Naive thymus-derived CD4-positive, alpha-beta T cell (primary cell): ENCODE results near the gene UBE2QL1. TPM values are rescaled to one million over a fixed set of nuclear protein-coding genes. Genes with fewer than 3 reads are reported as not detected.

ENCODE experiments used
- ATAC-seq: fragments of 150-1000 bp; cut with Tn5 transposase; 2 replicates; pipeline ENCODE4 v1.10.0; 2021; ENCODE audit warnings: mild to moderate bottlenecking, moderate library complexity
- CTCF ChIA-PET: fragments of 350-600 bp; sonication (Branson Sonifier 250); formaldehyde crosslinking; loops from one replicate; lab custom pipeline; 2021; ENCODE audit warnings: antibody characterized with exemption; lab: Charles Lee
- POLR2A ChIA-PET: fragments of 350-600 bp; sonication (Branson Sonifier 250); formaldehyde crosslinking; loops from one replicate; lab custom pipeline; 2021; ENCODE audit warnings: antibody characterized with exemption, inconsistent platforms; lab: Charles Lee
- DNase-seq, 9 donors: peaks; one replicate each; pipeline versions ENCODE4 v3.0.0 to v3.0.0-alpha.2; 2020 to 2022; ENCODE audit warnings: mixed read lengths in 1 of 9
- H3K27ac ChIP-seq: one replicate; pipeline ENCODE4 v1.7.0; 2013; ENCODE audit warnings: mild to moderate bottlenecking, low read depth, low read length, moderate library complexity
- H3K27me3 ChIP-seq, 2 donors: one replicate each; pipeline ENCODE4 v1.7.0; 2013; ENCODE audit warnings: low read length in 2 of 2, mild to moderate bottlenecking in 2 of 2, moderate library complexity in 2 of 2; ENCODE audit not compliant: control insufficient read depth in 2 of 2, insufficient read depth in 2 of 2
- H3K36me3 ChIP-seq, 3 experiments: 1 replicate in 2 of 3; 2 replicates in 1 of 3; pipeline ENCODE4 v1.7.0; 2013; ENCODE audit warnings: low read length in 3 of 3, mild to moderate bottlenecking in 3 of 3, moderate library complexity in 1 of 3; ENCODE audit not compliant: insufficient read depth in 3 of 3, control insufficient read depth in 2 of 3
- H3K4me1 ChIP-seq, 2 donors: one replicate each; pipeline ENCODE4 v1.7.0; 2013; ENCODE audit warnings: low read length in 2 of 2, mild to moderate bottlenecking in 2 of 2, moderate library complexity in 1 of 2; ENCODE audit not compliant: control insufficient read depth in 2 of 2, insufficient read depth in 2 of 2
- H3K4me3 ChIP-seq: 2 replicates; pipeline ENCODE4 v1.7.0; 2013; ENCODE audit warnings: mild to moderate bottlenecking, low read length
- H3K9me3 ChIP-seq, 3 experiments: 1 replicate in 2 of 3; 2 replicates in 1 of 3; pipeline ENCODE4 v1.7.0; 2013; ENCODE audit warnings: low read length in 3 of 3; ENCODE audit not compliant: control insufficient read depth in 2 of 3
- H3K27ac Mint-ChIP-seq, 9 donors: one replicate each; pipeline ENCODE4 v1.8.0; 2020 to 2022; ENCODE audit warnings: mixed read lengths in 9 of 9, mild to moderate bottlenecking in 8 of 9, moderate library complexity in 5 of 9, inconsistent platforms in 2 of 9
- H3K27me3 Mint-ChIP-seq, 5 donors: one replicate each; pipeline ENCODE4 v1.8.0; 2021 to 2022; ENCODE audit warnings: mixed read lengths in 5 of 5, mild to moderate bottlenecking in 1 of 5
- H3K36me3 Mint-ChIP-seq, 5 donors: one replicate each; pipeline ENCODE4 v1.8.0; 2020 to 2022; ENCODE audit warnings: mixed read lengths in 5 of 5, mild to moderate bottlenecking in 3 of 5, inconsistent platforms in 1 of 5
- H3K4me1 Mint-ChIP-seq, 7 donors: one replicate each; pipeline ENCODE4 v1.8.0; 2020 to 2022; ENCODE audit warnings: mixed read lengths in 7 of 7, mild to moderate bottlenecking in 3 of 7, inconsistent platforms in 1 of 7
- H3K4me3 Mint-ChIP-seq, 10 donors: one replicate each; pipeline ENCODE4 v1.8.0; 2020 to 2022; ENCODE audit warnings: mild to moderate bottlenecking in 10 of 10, mixed read lengths in 10 of 10, moderate library complexity in 6 of 10, inconsistent platforms in 2 of 10
- H3K9me3 Mint-ChIP-seq, 11 donors: one replicate each; pipeline ENCODE4 v1.8.0; 2020 to 2022; ENCODE audit warnings: mixed read lengths in 11 of 11, mild to moderate bottlenecking in 4 of 11, inconsistent platforms in 1 of 11, moderate library complexity in 1 of 11
- intact Hi-C, 2 donors: fragments of 100-400 bp; cut with micrococcal nuclease; formaldehyde crosslinking; loops; one replicate each; pipeline ENCODE4 v1.15.1; 2023
- polyA plus RNA-seq, 2 donors: library from polyadenylated mRNA; unstranded; fragments of 300-500 nt; fragmentation: Illumina TruSeq; gene quantifications; one replicate each; pipeline ENCODE4 v1.2.3, GENCODE V29; 2021
- total RNA-seq, 6 experiments: library from RNA in 5 of 6; stranded (reverse) in 5 of 6; gene quantifications; 1 replicate in 5 of 6; 2 replicates in 1 of 6; pipeline ENCODE4 v1.2.3 and lab custom pipeline; 2021 to 2026

Gene UBE2QL1
- total and polyA plus RNA-seq, 7 experiments from 2014 or later: 0.21 to 0.44 TPM; not detected in 5

DNA sequence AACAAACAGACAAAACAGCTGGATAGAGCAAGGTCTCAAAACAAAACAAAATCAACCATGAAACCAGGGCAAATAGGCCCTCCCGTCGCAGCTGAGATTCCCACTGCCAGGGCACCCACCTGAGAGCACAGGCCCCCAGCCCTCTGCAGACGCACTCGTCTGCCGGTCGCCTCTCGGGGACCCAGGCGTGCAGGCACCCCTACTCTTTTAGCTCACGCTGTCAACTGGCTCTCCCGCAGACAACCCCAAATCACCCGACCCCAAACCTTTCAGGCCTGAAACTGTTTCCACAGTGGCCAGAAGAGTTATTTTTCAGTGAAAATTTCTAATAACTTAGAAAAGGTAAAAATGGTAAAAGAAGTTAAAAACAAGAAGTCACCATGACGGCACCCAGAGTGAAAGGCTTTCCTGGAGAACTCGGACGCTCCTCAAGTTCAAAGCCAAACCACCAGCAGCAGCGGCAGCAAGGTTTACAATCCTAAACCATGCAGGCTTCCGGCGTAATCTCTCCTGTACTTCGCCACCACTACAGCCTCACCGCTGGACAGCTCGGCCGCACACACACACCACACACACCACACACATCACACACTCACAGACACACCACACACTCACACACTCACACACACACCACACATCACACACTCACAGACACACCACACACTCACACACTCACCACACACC lies 1.9 kb upstream of the UBE2QL1 start:
- peak overlapping the region in 2 of 10 donors; percentile 3 to 25 for H3K4me3 Mint-ChIP-seq
- CTCF ChIA-PET: no interaction called here
- peaks cover 3 to 12% of the 10 kb centered on the region in 2 donors for H3K27me3 ChIP-seq
- no peaks in the 10 kb centered on the region for H3K36me3 ChIP-seq
- peaks cover 0 to 25% (median 8%) of the 10 kb centered on the region in 11 donors for H3K9me3 Mint-ChIP-seq
- ATAC-seq (no peak), DNase-seq (no peak)
- H3K27me3 Mint-ChIP-seq: peaks cover 40 to 54% (median 41%) of the 10 kb centered on the region in 5 donors
- peaks cover 0 to 5% of the 10 kb centered on the region in 2 donors for H3K4me1 ChIP-seq
- no peaks in the 10 kb centered on the region for H3K9me3 ChIP-seq
- no peak overlapping the region for H3K27ac ChIP-seq
- no peaks in the 10 kb centered on the region for H3K36me3 Mint-ChIP-seq
- no peak overlapping the region for H3K27ac Mint-ChIP-seq
- H3K4me3 ChIP-seq: no peak overlapping the region
- intact Hi-C loops: no loop called here
- POLR2A ChIA-PET: interaction anchor here (0.7 kb wide), 1 partner anchor 179 kb away, joined by 3 read pairs; no protein-coding TSS in a partner anchor
- H3K4me1 Mint-ChIP-seq: peaks cover 6 to 19% (median 13%) of the 10 kb centered on the region in 7 donors

DNA sequence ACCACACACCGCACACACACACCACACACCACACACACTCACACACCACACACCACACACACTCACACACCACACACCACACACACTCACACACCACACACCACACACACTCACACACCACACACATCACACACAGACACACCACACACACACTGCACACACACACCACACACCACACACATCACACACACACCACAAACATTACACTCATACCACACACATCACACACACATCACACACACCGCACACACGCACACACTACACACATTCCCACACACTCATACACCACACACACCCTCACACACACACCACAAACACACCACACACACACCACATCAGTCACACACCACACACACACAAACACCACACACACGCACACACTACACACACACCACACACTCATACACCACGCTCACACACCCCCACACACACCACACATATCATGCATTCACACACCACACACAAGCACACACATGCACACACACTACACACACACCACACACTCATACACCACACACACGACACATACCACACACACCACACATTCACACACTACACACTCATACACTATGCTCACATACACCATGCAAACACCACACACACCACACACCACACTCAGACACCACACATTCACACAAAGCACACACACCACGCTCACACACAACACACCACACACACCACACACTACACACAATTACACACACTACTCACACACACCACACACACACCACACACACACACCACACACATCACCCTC lies 1.1 kb upstream of the UBE2QL1 start:
- no peaks in the 10 kb centered on the region for H3K36me3 ChIP-seq
- H3K27ac ChIP-seq: no peak overlapping the region
- Mint-ChIP-seq H3K36me3 (no peaks in the 10 kb centered on the region), H3K4me1 (peaks cover 6 to 19% (median 13%) of the 10 kb centered on the region in 7 donors), H3K27ac (no peak overlapping the region), H3K9me3 (peaks cover 0 to 19% (median 7%) of the 10 kb centered on the region in 11 donors), H3K27me3 (peaks cover 40 to 55% (median 45%) of the 10 kb centered on the region in 5 donors), H3K4me3 (no peak overlapping the region)
- intact Hi-C loops: no loop called here
- CTCF ChIA-PET: no interaction called here
- no peak for DNase-seq
- peaks cover 6 to 12% of the 10 kb centered on the region in 2 donors for H3K27me3 ChIP-seq
- POLR2A ChIA-PET: no interaction called here
- H3K4me3 ChIP-seq: no peak overlapping the region
- peaks cover 0 to 5% of the 10 kb centered on the region in 2 donors for H3K4me1 ChIP-seq
- ATAC-seq: no peak
- H3K9me3 ChIP-seq: no peaks in the 10 kb centered on the region

DNA sequence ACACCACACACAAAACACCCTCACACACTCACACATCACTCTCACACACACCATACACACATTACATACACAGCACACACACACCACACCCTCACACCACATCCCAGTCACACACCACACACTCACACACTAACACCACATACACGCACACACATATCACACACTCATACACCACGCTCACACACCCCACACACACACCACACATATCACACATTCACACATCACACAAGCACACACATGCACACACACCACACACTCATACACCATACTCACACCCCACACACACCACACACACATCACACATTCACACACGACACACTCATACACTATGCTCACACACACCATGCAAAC lies 543 bp upstream of the UBE2QL1 start:
- ATAC-seq: no peak
- ChIA-PET CTCF (no interaction called here), POLR2A (no interaction called here)
- Histone ChIP-seq H3K36me3 (no peaks in the 10 kb centered on the region), H3K9me3 (no peaks in the 10 kb centered on the region), H3K4me1 (peaks cover 0 to 5% of the 10 kb centered on the region in 2 donors), H3K4me3 (no peak overlapping the region), H3K27ac (no peak overlapping the region), H3K27me3 (peaks cover 6 to 12% of the 10 kb centered on the region in 2 donors)
- Mint-ChIP-seq H3K27me3 (peaks cover 41 to 55% (median 46%) of the 10 kb centered on the region in 5 donors), H3K9me3 (peaks cover 0 to 19% (median 4%) of the 10 kb centered on the region in 11 donors), H3K4me3 (no peak overlapping the region), H3K36me3 (no peaks in the 10 kb centered on the region), H3K4me1 (peaks cover 6 to 19% (median 13%) of the 10 kb centered on the region in 7 donors), H3K27ac (no peak overlapping the region)
- intact Hi-C loops: no loop called here
- no peak for DNase-seq

DNA sequence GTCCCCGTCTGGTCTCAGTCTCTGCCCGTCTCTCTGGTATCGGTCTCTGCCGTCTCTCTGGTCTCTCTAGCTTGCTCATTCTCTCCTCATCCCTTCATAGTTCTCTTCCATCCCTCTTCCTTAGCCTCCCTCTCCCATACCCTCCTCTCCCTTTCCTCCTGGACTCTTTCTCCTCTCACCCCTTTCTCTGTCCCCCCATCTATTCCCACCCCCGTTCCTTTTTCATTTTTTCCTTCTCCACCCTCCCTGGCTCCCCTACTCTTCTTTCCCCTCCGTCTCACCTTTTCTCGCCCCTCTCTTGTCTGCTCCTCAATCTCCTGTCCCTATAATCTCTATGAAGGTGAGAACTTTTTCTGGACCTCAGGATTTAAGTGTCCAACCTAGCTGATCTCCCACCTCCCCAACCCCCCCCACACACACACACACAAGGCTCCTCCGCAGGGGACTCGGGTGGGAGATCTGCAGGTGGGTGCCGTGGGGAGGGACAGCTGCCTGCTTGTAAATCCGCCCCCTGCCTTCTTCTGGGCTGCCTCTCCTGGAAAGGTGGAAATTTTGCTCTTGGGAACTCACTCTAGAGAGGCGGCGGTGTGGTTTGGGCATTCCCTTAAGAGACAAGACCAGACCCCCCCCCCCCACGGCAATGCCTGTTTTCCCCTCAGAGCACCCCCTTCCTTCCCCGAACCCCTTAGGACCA lies 953 bp downstream of the UBE2QL1 start:
- no peaks in the 10 kb centered on the region for H3K36me3 Mint-ChIP-seq
- ChIA-PET CTCF (no interaction called here), POLR2A (no interaction called here)
- Histone ChIP-seq H3K4me3 (no peak overlapping the region), H3K9me3 (no peaks in the 10 kb centered on the region), H3K4me1 (peaks cover 0 to 5% of the 10 kb centered on the region in 2 donors), H3K27ac (no peak overlapping the region), H3K27me3 (peaks cover 6 to 17% of the 10 kb centered on the region in 2 donors), H3K36me3 (no peaks in the 10 kb centered on the region)
- H3K4me1 Mint-ChIP-seq: peaks cover 6 to 19% (median 13%) of the 10 kb centered on the region in 7 donors
- peak overlapping the region in 2 of 9 donors; percentile 15 to 37 for H3K27ac Mint-ChIP-seq
- ATAC-seq (no peak), DNase-seq (no peak)
- peaks cover 0 to 6% (median 0%) of the 10 kb centered on the region in 11 donors for H3K9me3 Mint-ChIP-seq
- H3K27me3 Mint-ChIP-seq: peaks cover 49 to 55% (median 52%) of the 10 kb centered on the region in 5 donors
- H3K4me3 Mint-ChIP-seq: peak overlapping the region in 8 of 10 donors; percentile 79 to 90 (median 83)
- intact Hi-C loops: no loop called here

DNA sequence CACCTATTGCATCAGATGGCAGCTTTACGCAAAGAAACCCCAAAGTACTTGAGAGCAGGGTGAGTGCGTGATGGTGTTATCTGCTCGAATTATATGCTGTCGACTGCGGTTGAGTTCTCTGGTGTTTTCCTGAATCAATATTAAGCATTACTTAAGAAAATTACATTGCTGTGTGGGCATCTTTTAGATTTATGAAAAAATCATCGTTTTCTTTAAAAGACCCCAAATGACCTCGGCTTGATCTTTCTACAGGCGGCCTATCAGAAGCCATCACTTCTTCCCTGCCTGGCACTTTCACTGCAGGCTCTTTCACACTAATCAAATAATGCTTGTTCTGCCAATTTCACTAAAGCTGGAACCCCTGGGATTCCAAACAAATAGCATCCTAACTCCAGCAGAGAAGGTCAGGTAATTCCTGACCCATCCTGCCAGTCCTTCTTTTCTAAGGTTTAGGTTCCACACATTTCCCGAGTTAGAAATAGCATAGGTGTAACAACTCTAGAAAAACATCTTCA lies 1.7 kb downstream of the UBE2QL1 start:
- ChIA-PET CTCF (no interaction called here), POLR2A (no interaction called here)
- H3K4me3 ChIP-seq: no peak overlapping the region
- intact Hi-C loops: no loop called here
- H3K9me3 ChIP-seq: no peaks in the 10 kb centered on the region
- ATAC-seq: no peak
- H3K27ac ChIP-seq: no peak overlapping the region
- H3K27me3 ChIP-seq: peaks cover 6 to 17% of the 10 kb centered on the region in 2 donors
- Mint-ChIP-seq H3K36me3 (no peaks in the 10 kb centered on the region), H3K9me3 (peaks cover 0 to 4% (median 0%) of the 10 kb centered on the region in 11 donors), H3K27me3 (peaks cover 51 to 63% (median 57%) of the 10 kb centered on the region in 5 donors), H3K4me3 (peak overlapping the region in 8 of 10 donors; percentile 39 to 86 (median 72)), H3K27ac (peak overlapping the region in 1 of 9 donors; percentile 44), H3K4me1 (peaks cover 6 to 19% (median 13%) of the 10 kb centered on the region in 7 donors)
- H3K36me3 ChIP-seq: no peaks in the 10 kb centered on the region
- peaks cover 0 to 5% of the 10 kb centered on the region in 2 donors for H3K4me1 ChIP-seq
- DNase-seq: no peak
